Activated CD8-positive, alpha-beta T cell treated with anti-CD3 and anti-CD28 coated beads for 36 hours (primary cell): ENCODE results near the gene LRBA. TPM values are rescaled to one million over a fixed set of nuclear protein-coding genes. Genes with fewer than 3 reads are reported as not detected.
A peak's percentile ranks its signal among the peaks of the same experiment; 100 is the strongest.

ENCODE experiments used
- ATAC-seq: fragments of 200-7000 bp; cut with Tn5 transposase; one replicate; pipeline ENCODE4 v1.10.0; 2021; ENCODE audit warnings: mild to moderate bottlenecking, moderate library complexity
- CTCF ChIA-PET: fragments of 350-600 bp; sonication (Branson Sonifier 250); formaldehyde crosslinking; loops from one replicate; lab custom pipeline; 2021; ENCODE audit warnings: antibody characterized with exemption; lab: Charles Lee
- POLR2A ChIA-PET: fragments of 350-600 bp; sonication (Branson Sonifier 250); formaldehyde crosslinking; loops from one replicate; lab custom pipeline; 2021; ENCODE audit warnings: antibody characterized with exemption; lab: Charles Lee
- DNase-seq: peaks from one replicate; pipeline ENCODE4 v3.0.0-alpha.2; 2020
- H3K27ac Mint-ChIP-seq: one replicate; pipeline ENCODE4 v1.8.0; 2021; ENCODE audit warnings: mild to moderate bottlenecking, mixed read lengths
- H3K27me3 Mint-ChIP-seq: one replicate; pipeline ENCODE4 v1.8.0; 2021; ENCODE audit warnings: mixed read lengths
- H3K36me3 Mint-ChIP-seq: one replicate; pipeline ENCODE4 v1.8.0; 2021; ENCODE audit warnings: low read depth, mixed read lengths
- H3K4me1 Mint-ChIP-seq: one replicate; pipeline ENCODE4 v1.8.0; 2021; ENCODE audit warnings: low read depth, mixed read lengths
- H3K4me3 Mint-ChIP-seq: one replicate; pipeline ENCODE4 v1.8.0; 2021; ENCODE audit warnings: mild to moderate bottlenecking, moderate library complexity, mixed read lengths
- H3K9me3 Mint-ChIP-seq: one replicate; pipeline ENCODE4 v1.8.0; 2021; ENCODE audit warnings: mixed read lengths
- CTCF ChIP-seq: fragments of 200-600 bp; IDR thresholded peaks from one replicate; pipeline ENCODE4 v1.8.0; 2022; ENCODE audit warnings: antibody characterized with exemption, mild to moderate bottlenecking
- intact Hi-C: fragments of 100-400 bp; cut with micrococcal nuclease; formaldehyde crosslinking; loops from one replicate; pipeline ENCODE4 v1.10.0; 2022
- total RNA-seq, 2 experiments: library from RNA; stranded (reverse); gene quantifications; one replicate each; pipeline ENCODE4 v1.2.3, GENCODE V29; 2021

Gene LRBA
- total RNA-seq, 2 experiments from 2014 or later, result 48.1 to 52.5 TPM

- Mint-ChIP-seq H3K9me3 (no peaks in the 10 kb centered on the region), H3K27me3 (no peaks in the 10 kb centered on the region), H3K4me1 (no peaks in the 10 kb centered on the region), H3K27ac (no peak overlapping the region), H3K36me3 (no peaks in the 10 kb centered on the region), H3K4me3 (no peak overlapping the region)
- no peak for ATAC-seq
- TF ChIP-seq CTCF, result no peak
- ChIA-PET CTCF (no interaction called here), POLR2A (no interaction called here)
- DNase-seq, result no peak
- intact Hi-C loops, result no loop called here
Observed at GRCh38 chr4:150252306-150252705, 762.8 kb downstream of the LRBA start.

- Mint-ChIP-seq H3K27ac (no peak overlapping the region), H3K4me3 (no peak overlapping the region), H3K4me1 (no peaks in the 10 kb centered on the region), H3K36me3 (no peaks in the 10 kb centered on the region), H3K27me3 (no peaks in the 10 kb centered on the region), H3K9me3 (no peaks in the 10 kb centered on the region)
- CTCF ChIA-PET, result no interaction called here
- no peak for TF ChIP-seq CTCF
- intact Hi-C loops, result no loop called here
- POLR2A ChIA-PET, result no interaction called here
- DNase-seq (no peak), ATAC-seq (peak; percentile 55)
Observed at GRCh38 chr4:150251752-150252190, 763.3 kb downstream of the LRBA start.

GRCh38 chr4:150250998-150251651, 764.0 kb downstream of the LRBA start:
- intact Hi-C loops, result no loop called here
- no peak for ATAC-seq
- CTCF ChIA-PET, result no interaction called here
- Mint-ChIP-seq H3K36me3 (no peaks in the 10 kb centered on the region), H3K27me3 (no peaks in the 10 kb centered on the region), H3K4me3 (no peak overlapping the region), H3K27ac (no peak overlapping the region), H3K9me3 (no peaks in the 10 kb centered on the region), H3K4me1 (no peaks in the 10 kb centered on the region)
- no peak for DNase-seq
- POLR2A ChIA-PET, result no interaction called here
- TF ChIP-seq CTCF, result no peak

DNA sequence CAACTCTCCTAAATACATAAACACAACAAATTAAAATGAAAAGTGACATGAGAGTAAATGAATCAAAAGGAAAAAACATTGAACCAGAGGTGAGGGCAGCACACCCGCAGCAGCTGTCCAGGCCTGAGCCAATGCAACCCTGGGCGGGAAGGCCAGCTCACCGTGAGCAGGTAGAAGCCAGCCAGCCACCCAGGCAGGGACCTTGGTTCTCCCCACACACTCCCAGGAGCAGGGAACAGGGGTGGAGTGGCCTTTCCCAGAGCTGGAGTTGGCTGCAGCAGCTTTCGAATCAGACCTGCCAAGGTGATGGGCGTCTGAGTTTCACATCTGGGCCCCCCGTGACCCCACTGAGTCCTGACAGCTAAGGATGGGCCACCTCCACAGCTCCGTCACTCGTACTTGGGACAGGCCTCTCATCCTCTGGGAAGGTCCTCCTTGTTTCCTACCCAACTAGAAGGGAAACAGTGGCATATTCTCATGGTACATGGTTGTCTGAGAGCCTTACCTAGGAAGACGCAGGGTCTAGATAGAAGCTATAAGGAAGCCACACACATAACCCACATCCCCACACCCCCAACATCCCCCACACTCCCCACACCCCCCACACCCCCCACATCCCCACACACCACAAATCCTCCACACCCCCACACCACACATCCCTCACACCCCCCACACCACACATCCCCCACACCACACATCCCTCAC, 764.6 kb downstream of the LRBA start:
- Mint-ChIP-seq H3K27ac (no peak overlapping the region), H3K9me3 (no peaks in the 10 kb centered on the region), H3K4me1 (no peaks in the 10 kb centered on the region), H3K36me3 (no peaks in the 10 kb centered on the region), H3K27me3 (no peaks in the 10 kb centered on the region), H3K4me3 (no peak overlapping the region)
- intact Hi-C loops, result no loop called here
- ATAC-seq, result no peak
- POLR2A ChIA-PET, result no interaction called here
- TF ChIP-seq CTCF, result no peak
- no peak for DNase-seq
- CTCF ChIA-PET, result no interaction called here

- ChIA-PET POLR2A (no interaction called here), CTCF (no interaction called here)
- Mint-ChIP-seq H3K36me3 (no peaks in the 10 kb centered on the region), H3K27ac (no peak overlapping the region), H3K4me1 (no peaks in the 10 kb centered on the region), H3K9me3 (no peaks in the 10 kb centered on the region), H3K27me3 (no peaks in the 10 kb centered on the region), H3K4me3 (no peak overlapping the region)
- no peak for ATAC-seq
- intact Hi-C loops, result no loop called here
- TF ChIP-seq CTCF, result no peak
- DNase-seq, result no peak
Observed at GRCh38 chr4:150248181-150248580, 766.9 kb downstream of the LRBA start.
